H1 (cell line): ENCODE data around the gene DNAJB6. TPM values are rescaled to one million over a fixed set of nuclear protein-coding genes. Genes with fewer than 3 reads are reported as not detected.

Experiments
- CTCF ChIA-PET: fragments of 300-600 bp; sonication (Branson Sonifier 250); formaldehyde crosslinking; loops from one replicate; lab custom pipeline; 2021; ENCODE audit not compliant: partially characterized antibody; lab: Charles Lee
- POLR2A ChIA-PET: fragments of 300-600 bp; sonication (Branson Sonifier 250); formaldehyde crosslinking; loops from one replicate; lab custom pipeline; 2021; ENCODE audit warnings: inconsistent platforms; ENCODE audit not compliant: partially characterized antibody; lab: Charles Lee
- DNase-seq, 2 experiments: peaks; one replicate each; pipeline versions ENCODE4 v3.0.0 to v3.0.0-alpha.2; 2010 to 2022; ENCODE audit warnings: low spot score in 2 of 2, low read depth in 1 of 2, mixed read lengths in 1 of 2
- FAIRE-seq: peaks from 2 replicates; lab custom pipeline; 2011; peaks lifted over from hg19 to GRCh38; lab: Jason Lieb, UNC
- H2AFZ ChIP-seq: 2 replicates; pipeline ENCODE4 v1.8.1; 2012; ENCODE audit warnings: low read length, inconsistent platforms
- H2AK5ac ChIP-seq: 2 replicates; pipeline ENCODE4 v1.6.1; 2013; ENCODE audit warnings: low read depth, low read length
- H2BK120ac ChIP-seq: replicated peaks from 2 replicates; pipeline ENCODE3; 2013; ENCODE audit warnings: low read depth, low read length, inconsistent platforms
- H2BK12ac ChIP-seq: 2 replicates; pipeline ENCODE4 v1.6.1; 2013; ENCODE audit warnings: low read depth, low read length
- H2BK15ac ChIP-seq: 2 replicates; pipeline ENCODE4 v1.6.1; 2013; ENCODE audit warnings: low read length
- H2BK20ac ChIP-seq: 2 replicates; pipeline ENCODE4 v1.6.1; 2013; ENCODE audit warnings: low read length
- H2BK5ac ChIP-seq: 2 replicates; pipeline ENCODE4 v1.6.1; 2013; ENCODE audit warnings: low read depth, low read length
- H3K14ac ChIP-seq: 2 replicates; pipeline ENCODE4 v1.6.1; 2013; ENCODE audit warnings: inconsistent platforms; ENCODE audit not compliant: insufficient read length
- H3K18ac ChIP-seq: 2 replicates; pipeline ENCODE4 v1.6.1; 2013; ENCODE audit warnings: low read length; ENCODE audit errors: extremely low read depth
- H3K23ac ChIP-seq: 2 replicates; pipeline ENCODE4 v1.6.1; 2013; ENCODE audit warnings: inconsistent platforms; ENCODE audit not compliant: insufficient read length
- H3K23me2 ChIP-seq: 2 replicates; pipeline ENCODE4 v1.6.1; 2013; ENCODE audit warnings: low read depth, low read length
- H3K27ac ChIP-seq: 2 replicates; pipeline ENCODE4 v1.6.1; 2011; ENCODE audit warnings: low read depth, low read length, inconsistent platforms
- H3K27me3 ChIP-seq, 4 experiments: replicated peaks in 1 of 4; 1 replicate in 1 of 4; 2 replicates in 3 of 4; pipeline versions ENCODE4 v1.6.1 to v1.8.1; 2011 to 2013; ENCODE audit warnings: low read length in 3 of 4, mild to moderate bottlenecking in 3 of 4, inconsistent platforms in 2 of 4, mixed read lengths in 2 of 4, moderate library complexity in 1 of 4; ENCODE audit not compliant: control insufficient read depth in 3 of 4, insufficient read depth in 3 of 4; ENCODE audit errors: extremely low read depth in 1 of 4
- H3K36me3 ChIP-seq, 4 experiments: 2 replicates each; pipeline versions ENCODE4 v1.6.1 to v1.8.1; 2011 to 2013; ENCODE audit warnings: mild to moderate bottlenecking in 4 of 4, low read length in 3 of 4, moderate library complexity in 2 of 4, control low read depth in 1 of 4, inconsistent platforms in 1 of 4; ENCODE audit not compliant: insufficient read depth in 4 of 4, control insufficient read depth in 2 of 4
- H3K4ac ChIP-seq: replicated peaks from 2 replicates; pipeline ENCODE3; 2013; ENCODE audit warnings: low read length, low read depth, mixed read lengths, inconsistent platforms; ENCODE audit not compliant: insufficient read length
- H3K4me1 ChIP-seq, 4 experiments: replicated peaks in 1 of 4; 1 replicate in 1 of 4; 2 replicates in 3 of 4; pipeline versions ENCODE4 v1.6.1 to v1.8.1; 2011 to 2013; ENCODE audit warnings: low read length in 3 of 4, inconsistent platforms in 2 of 4, mixed read lengths in 1 of 4; ENCODE audit not compliant: insufficient read depth in 4 of 4, control insufficient read depth in 3 of 4
- H3K4me2 ChIP-seq, 2 experiments: 2 replicates each; pipeline versions ENCODE4 v1.6.1 to v1.8.1; 2011 to 2013; ENCODE audit warnings: low read depth in 2 of 2, low read length in 2 of 2, control low read depth in 1 of 2, inconsistent platforms in 1 of 2, mild to moderate bottlenecking in 1 of 2; ENCODE audit not compliant: insufficient read depth in 1 of 2
- H3K4me3 ChIP-seq, 4 experiments: fragments of 200-600, 300-600 bp in 1 of 4; sonication (generic), shearing (Covaris generic), sonication (Bioruptor Twin) in 1 of 4; 2 replicates each; pipeline versions ENCODE4 v1.5.1 to v1.8.1; 2011 to 2016; ENCODE audit warnings: low read length in 4 of 4, low read depth in 3 of 4, control low read depth in 2 of 4, inconsistent platforms in 2 of 4, mild to moderate bottlenecking in 2 of 4, mixed read lengths in 1 of 4, moderate library complexity in 1 of 4; ENCODE audit not compliant: insufficient read depth in 2 of 4; ENCODE audit errors: extremely low read depth in 1 of 4
- H3K56ac ChIP-seq: replicated peaks from 2 replicates; pipeline ENCODE3; 2013; ENCODE audit warnings: low read depth, mild to moderate bottlenecking, mixed read lengths, low read length, inconsistent platforms; ENCODE audit not compliant: insufficient read length
- H3K79me1 ChIP-seq: 2 replicates; pipeline ENCODE4 v1.6.1; 2013; ENCODE audit warnings: low read depth, low read length, control low read depth
- H3K79me2 ChIP-seq, 2 experiments: 2 replicates each; pipeline versions ENCODE4 v1.6.1 to v1.8.1; 2012 to 2013; ENCODE audit warnings: low read length in 2 of 2, mild to moderate bottlenecking in 2 of 2, inconsistent platforms in 1 of 2; ENCODE audit not compliant: insufficient read depth in 2 of 2, control insufficient read depth in 1 of 2
- H3K9ac ChIP-seq, 4 experiments: replicated peaks in 1 of 4; 1 replicate in 1 of 4; 2 replicates in 3 of 4; pipeline versions ENCODE4 v1.6.1 to v1.8.1; 2011 to 2013; ENCODE audit warnings: low read depth in 3 of 4, low read length in 3 of 4, control low read depth in 2 of 4, mild to moderate bottlenecking in 2 of 4, moderate library complexity in 2 of 4, inconsistent platforms in 1 of 4; ENCODE audit errors: extremely low read depth in 1 of 4
- H3K9me3 ChIP-seq, 2 experiments: 2 replicates each; pipeline versions ENCODE4 v1.6.1 to v1.8.1; 2012 to 2013; ENCODE audit warnings: mild to moderate bottlenecking in 2 of 2, moderate library complexity in 2 of 2, control low read depth in 1 of 2, inconsistent platforms in 1 of 2, low read depth in 1 of 2, low read length in 1 of 2, mixed read lengths in 1 of 2; ENCODE audit not compliant: insufficient read depth in 2 of 2
- H4K20me1 ChIP-seq, 2 experiments: replicated peaks in 1 of 2; 2 replicates each; pipeline versions ENCODE3 to v1.8.1; 2011 to 2013; ENCODE audit warnings: inconsistent platforms in 2 of 2, low read length in 2 of 2, mild to moderate bottlenecking in 1 of 2; ENCODE audit not compliant: insufficient read depth in 2 of 2, control insufficient read depth in 1 of 2
- H4K5ac ChIP-seq: 2 replicates; pipeline ENCODE4 v1.6.1; 2013; ENCODE audit warnings: low read length, low read depth, mixed read lengths, inconsistent platforms; ENCODE audit not compliant: insufficient read length
- H4K8ac ChIP-seq: 2 replicates; pipeline ENCODE4 v1.8.0; 2013; ENCODE audit warnings: mild to moderate bottlenecking, moderate library complexity, low read length, inconsistent platforms; ENCODE audit not compliant: insufficient read depth; ENCODE audit errors: extremely low read depth
- H4K91ac ChIP-seq: replicated peaks from 2 replicates; pipeline ENCODE3; 2013; ENCODE audit warnings: low read length, mixed read lengths, inconsistent platforms; ENCODE audit not compliant: insufficient read length
- NANOG ChIP-seq: IDR thresholded peaks from 2 replicates; pipeline ENCODE4 v1.6.1; 2011; ENCODE audit warnings: low read length, low read depth, mild to moderate bottlenecking, inconsistent platforms; ENCODE audit not compliant: insufficient read depth, poor library complexity, severe bottlenecking
- RFX5 ChIP-seq: IDR thresholded peaks from 2 replicates; pipeline ENCODE4 v1.6.1; 2011; ENCODE audit warnings: low read depth, low read length, improper control_type of control experiment, borderline replicate concordance
- WGBS, 2 experiments: shearing (Covaris generic) in 1 of 2; methylation state at CpG; one replicate each; pipeline versions ENCODE4 v1.1.6 to v1.1.7; 2013 to 2015; ENCODE audit warnings: low lambda C conversion rate in 2 of 2, mixed read lengths in 2 of 2, inconsistent platforms in 1 of 2, low coverage in 1 of 2, missing lambda C conversion rate in 1 of 2; ENCODE audit not compliant: insufficient replicate concordance in 2 of 2, insufficient coverage in 1 of 2, insufficient read length in 1 of 2; ENCODE audit errors: extremely low coverage in 1 of 2, missing lambda C conversion rate in 1 of 2; 5-methylcytosine and 5-hydroxymethylcytosine counted together
- polyA plus RNA-seq, 7 experiments: library from polyadenylated mRNA; depleted of rRNA in 3 of 7; stranded (reverse) in 5 of 7; unstranded in 2 of 7; fragments of >200 nt in 5 of 7; fragments of 200-250 nt in 2 of 7; gene quantifications; 1 replicate in 5 of 7; 2 replicates in 1 of 7; 4 replicates in 1 of 7; pipeline versions ENCODE4 v1.2.1 to v1.2.3, GENCODE V29; 2011 to 2013; ENCODE audit warnings: missing spikeins in 2 of 7, mixed read lengths in 2 of 7
- total RNA-seq: library from RNA; stranded (reverse); fragmentation: NEBNext Ultra II Directional; extraction: Animal tissue kit (Norgen Biotek cat#: 25700); gene quantifications from 2 replicates; pipeline ENCODE4 v1.2.1, GENCODE V29; 2021

DNAJB6 gene
- total and polyA plus RNA-seq, 2 of the 8 experiments (the other 6 are each of a cell fraction or from before 2014, with no cell fraction given), result 166 to 295 TPM

DNA sequence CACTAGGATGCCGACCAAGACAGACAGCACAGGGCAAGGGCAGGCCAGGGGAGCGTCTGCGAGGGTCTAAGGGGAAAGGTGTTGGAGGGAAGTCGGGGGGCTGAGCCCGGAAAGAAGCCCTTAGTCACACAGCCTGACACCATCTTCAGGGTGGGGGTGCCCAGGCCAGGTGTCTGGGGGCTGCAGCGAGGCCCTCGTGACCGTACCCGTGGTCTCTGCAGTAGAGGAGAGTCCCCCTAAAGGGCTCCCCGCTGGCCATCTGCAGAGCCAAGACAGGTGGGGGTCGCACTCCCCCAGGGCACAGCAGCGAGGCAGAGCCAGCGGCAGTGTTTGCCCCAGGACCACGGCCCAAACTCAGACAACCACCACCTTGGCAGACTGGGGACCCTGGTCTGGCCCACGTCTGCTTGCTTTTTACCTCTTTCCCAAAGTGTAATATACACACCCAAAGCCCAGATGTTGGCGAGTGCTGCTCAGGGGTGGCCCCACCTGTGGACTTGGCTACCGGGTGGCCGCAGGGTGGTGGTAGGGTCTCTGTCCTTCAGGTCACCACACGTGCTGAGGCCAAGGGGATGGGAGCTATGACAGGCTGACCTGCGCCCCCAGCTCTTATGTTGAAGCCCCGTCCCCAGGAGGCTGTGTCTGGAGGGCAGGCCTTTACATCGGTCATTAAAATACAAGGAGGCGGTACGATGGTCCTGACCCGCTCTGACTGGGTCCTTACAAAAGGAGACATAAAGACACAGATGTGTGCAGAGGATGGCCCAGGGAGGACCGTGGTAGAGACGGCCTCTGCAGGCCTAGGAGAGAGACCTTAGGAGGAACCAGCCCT lies 107.4 kb downstream of the DNAJB6 start:
- CTCF ChIA-PET, result interaction anchor here (1.3 kb wide), 1 partner anchor 10 kb away, joined by 3 read pairs; no protein-coding TSS in a partner anchor
- no peak overlapping the region for H4K91ac ChIP-seq
- no peaks in the 10 kb centered on the region for H4K20me1 ChIP-seq
- H3K23ac ChIP-seq, result no peak overlapping the region
- POLR2A ChIA-PET, result no interaction called here
- H3K23me2 ChIP-seq, result no peaks in the 10 kb centered on the region
- peaks cover 0 to 2% (median 0%) of the 10 kb centered on the region in 4 experiments; a peak in 1 of 7 replicates for H3K27me3 ChIP-seq
- no peak overlapping the region for H3K9ac ChIP-seq
- DNase-seq (peak in 1 of 2 experiments; percentile 38), FAIRE-seq (no peak)
- no peak for TF ChIP-seq NANOG
- TF ChIP-seq RFX5, result no peak
- no peaks in the 10 kb centered on the region for H3K36me3 ChIP-seq
- H2BK20ac ChIP-seq, result no peak overlapping the region
- H3K27ac ChIP-seq, result no peak overlapping the region
- H2BK120ac ChIP-seq, result no peak overlapping the region
- peaks cover 14 to 26% of the 10 kb centered on the region in 2 experiments for H3K9me3 ChIP-seq
- H3K4me3 ChIP-seq, result no peak overlapping the region
- H4K8ac ChIP-seq, result no peak overlapping the region
- H3K79me1 ChIP-seq, result no peaks in the 10 kb centered on the region
- no peak overlapping the region for H3K4me2 ChIP-seq
- H2AFZ ChIP-seq, result no peak overlapping the region
- no peak overlapping the region for H3K56ac ChIP-seq
- no peak overlapping the region for H3K18ac ChIP-seq
- no peak overlapping the region for H2BK5ac ChIP-seq
- no peak overlapping the region for H3K14ac ChIP-seq
- no peak overlapping the region for H3K4ac ChIP-seq
- no peak overlapping the region for H4K5ac ChIP-seq
- no peak overlapping the region for H2BK15ac ChIP-seq
- 90% methylated on average over 24 of the region's 27 CpGs; no CpG with 5 or more reads in 1 of the 2 experiments for WGBS, 2 experiments
- H3K4me1 ChIP-seq, result no peaks in the 10 kb centered on the region
- H3K79me2 ChIP-seq, result no peaks in the 10 kb centered on the region
- no peak overlapping the region for H2AK5ac ChIP-seq
- no peak overlapping the region for H2BK12ac ChIP-seq
